HepG2 (cell line): ENCODE measurements around the gene LAMA5. TPM values are rescaled to one million over a fixed set of nuclear protein-coding genes. Genes with fewer than 3 reads are reported as not detected.

Source experiments
- ATAD3A ChIP-seq: sonication (generic); formaldehyde crosslinking; IDR thresholded peaks from 2 replicates; pipeline ENCODE4 v1.4.0; 2020; ENCODE audit warnings: missing genetic modification reagents
- ATF7-NPFF ChIP-seq: sonication (generic); formaldehyde crosslinking; IDR thresholded peaks from 2 replicates; pipeline ENCODE4 v1.8.1; 2023; ENCODE audit warnings: mild to moderate bottlenecking, low read depth, missing genetic modification reagents, moderate library complexity
- BATF2 ChIP-seq: sonication (generic); formaldehyde crosslinking; IDR thresholded peaks from 2 replicates; pipeline ENCODE4 v1.8.0; 2022; ENCODE audit warnings: mild to moderate bottlenecking, missing genetic modification reagents, moderate library complexity
- CENPT ChIP-seq: sonication (generic); formaldehyde crosslinking; IDR thresholded peaks from 2 replicates; pipeline ENCODE4 v1.8.0; 2022; ENCODE audit warnings: low read depth, mild to moderate bottlenecking, moderate library complexity, missing genetic modification reagents
- FOXA1 ChIP-seq, 2 experiments: fragments of 450-650 bp in 1 of 2; sonication (generic) in 1 of 2; formaldehyde crosslinking in 1 of 2; IDR thresholded peaks; 2 replicates each; pipeline versions ENCODE4 v1.4.0 to v1.6.1; 2016 to 2020; ENCODE audit warnings: missing genetic modification reagents in 1 of 2
- HNRNPH1 ChIP-seq: fragments of 200-400 bp; formaldehyde crosslinking; optimal IDR thresholded peaks from 2 replicates; pipeline ENCODE3; 2017; ENCODE audit warnings: mild to moderate bottlenecking, low read depth, low read length
- PHF20 ChIP-seq: sonication (generic); formaldehyde crosslinking; IDR thresholded peaks from 2 replicates; pipeline ENCODE4 v1.5.0; 2020; ENCODE audit warnings: mild to moderate bottlenecking, missing genetic modification reagents
- REPIN1 ChIP-seq: sonication (generic); formaldehyde crosslinking; IDR thresholded peaks from 2 replicates; pipeline ENCODE4 v1.8.0; 2022; ENCODE audit warnings: missing genetic modification reagents, low read depth, mild to moderate bottlenecking, borderline replicate concordance
- SRSF9 ChIP-seq: fragments of 200-400 bp; formaldehyde crosslinking; IDR thresholded peaks from 2 replicates; pipeline ENCODE4 v1.6.1; 2018; ENCODE audit warnings: borderline replicate concordance, mild to moderate bottlenecking, low read depth, low read length; ENCODE audit not compliant: insufficient read depth, poor library complexity, severe bottlenecking
- TBP ChIP-seq: sonication (generic); formaldehyde crosslinking; IDR thresholded peaks from 2 replicates; pipeline ENCODE4 v1.5.0; 2020; ENCODE audit warnings: missing genetic modification reagents
- TOE1 ChIP-seq: sonication (generic); formaldehyde crosslinking; IDR thresholded peaks from 2 replicates; pipeline ENCODE4 v1.4.0; 2020; ENCODE audit warnings: mild to moderate bottlenecking, missing genetic modification reagents
- ZBTB7A ChIP-seq: sonication (generic); formaldehyde crosslinking; IDR thresholded peaks from 2 replicates; pipeline ENCODE4 v1.8.0; 2022; ENCODE audit warnings: mild to moderate bottlenecking, missing genetic modification reagents
- ZHX1 ChIP-seq: sonication (generic); formaldehyde crosslinking; IDR thresholded peaks from 2 replicates; pipeline ENCODE4 v1.8.1; 2022; ENCODE audit warnings: low read depth, mild to moderate bottlenecking, missing genetic modification reagents
- ZNF142 ChIP-seq: sonication (generic); formaldehyde crosslinking; IDR thresholded peaks from 2 replicates; pipeline ENCODE4 v1.4.0; 2020; ENCODE audit warnings: missing genetic modification reagents
- ZNF251 ChIP-seq: sonication (generic); formaldehyde crosslinking; IDR thresholded peaks from 2 replicates; pipeline ENCODE4 v1.9.0; 2021; ENCODE audit warnings: mild to moderate bottlenecking, missing genetic modification reagents
- ZNF333 ChIP-seq: sonication (generic); formaldehyde crosslinking; IDR thresholded peaks from 2 replicates; pipeline ENCODE4 v1.4.0; 2020; ENCODE audit warnings: mild to moderate bottlenecking, missing genetic modification reagents, borderline replicate concordance
- ZNF441 ChIP-seq: sonication (generic); formaldehyde crosslinking; IDR thresholded peaks from 2 replicates; pipeline ENCODE4 v1.7.0; 2021; ENCODE audit warnings: missing genetic modification reagents, borderline replicate concordance
- ZNF563 ChIP-seq: sonication (generic); formaldehyde crosslinking; IDR thresholded peaks from 2 replicates; pipeline ENCODE4 v1.8.0; 2022; ENCODE audit warnings: mild to moderate bottlenecking, moderate library complexity, missing genetic modification reagents
- ZNF572 ChIP-seq: sonication (generic); formaldehyde crosslinking; IDR thresholded peaks from 2 replicates; pipeline ENCODE4 v1.5.1; 2020; ENCODE audit warnings: mild to moderate bottlenecking, missing genetic modification reagents
- ZNF782 ChIP-seq: sonication (generic); formaldehyde crosslinking; IDR thresholded peaks from 2 replicates; pipeline ENCODE4 v1.4.0; 2020; ENCODE audit warnings: missing genetic modification reagents, mild to moderate bottlenecking, borderline replicate concordance
- polyA plus RNA-seq, 8 experiments: library from polyadenylated mRNA; depleted of rRNA in 3 of 8; stranded (reverse) in 7 of 8; unstranded in 1 of 8; fragments of >200 nt; fragmentation: Illumina TruSeq in 4 of 8; extraction: Trizol in 4 of 8; gene quantifications; 2 replicates each; pipeline versions ENCODE4 v1.2.1 to v1.2.3, GENCODE V29; 2011 to 2016; ENCODE audit warnings: low read depth in 4 of 8, missing spikeins in 1 of 8, mixed read lengths in 1 of 8; ENCODE audit not compliant: insufficient read depth in 1 of 8
- total RNA-seq, 5 experiments: library from RNA; depleted of rRNA; stranded (reverse); fragments of >200 nt; fragmentation: Illumina TruSeq; extraction: Trizol; gene quantifications; 2 replicates each; pipeline ENCODE4 v1.2.3, GENCODE V29; 2016; ENCODE audit warnings: low read depth in 1 of 5

The LAMA5 gene
- total and polyA plus RNA-seq, 2 of the 13 experiments (the other 11 are each of a cell fraction or from before 2014, with no cell fraction given), result 21.0 to 44.7 TPM

GRCh38 chr20:62304331-62305148 lies 62.6 kb downstream of the LAMA5 start (continued):
- TF ChIP-seq ZNF563, result 0 out of 2 replicates have a peak, but pooled peaks have one; percentile 46
- no peak for TF ChIP-seq SRSF9
- no peak for TF ChIP-seq FOXA1 (IDR thresholded peaks at IDR 0.05)
- TF ChIP-seq FOXA1 (CRISPR knock-in tag; IDR thresholded peaks at IDR 0.05), result no peak
- no peak for TF ChIP-seq BATF2 (CRISPR knock-in tag)
- TF ChIP-seq ZNF441 (CRISPR knock-in tag), result 0 out of 2 replicates have a peak, but pooled peaks have one; percentile 65
- TF ChIP-seq ZBTB7A (CRISPR knock-in tag), result peak; percentile 66; the same call in 1 of the 2 replicates
- no peak for TF ChIP-seq ZNF251 (CRISPR knock-in tag)
- no peak for TF ChIP-seq ZNF142 (CRISPR knock-in tag)
- no peak for TF ChIP-seq ZNF333 (CRISPR knock-in tag)
- TF ChIP-seq REPIN1 (CRISPR knock-in tag), result no peak
- no peak; the same call in 1 of the 2 replicates for TF ChIP-seq ATAD3A (CRISPR knock-in tag)
- 0 out of 2 replicates have a peak, but pooled peaks have one; percentile 25 for TF ChIP-seq ZHX1
- TF ChIP-seq ATF7-NPFF (CRISPR knock-in tag), result no peak
- TF ChIP-seq HNRNPH1, result no peak
- no peak for TF ChIP-seq ZNF782
- no peak for TF ChIP-seq CENPT (CRISPR knock-in tag)
- TF ChIP-seq TBP (CRISPR knock-in tag), result no peak
- TF ChIP-seq ZNF572 (CRISPR knock-in tag), result no peak; the same call in 1 of the 2 replicates
- no peak for TF ChIP-seq TOE1
- no peak for TF ChIP-seq PHF20 (CRISPR knock-in tag)
